Measurements from ENCODE around the gene PRSS38.
"Not testable (repeated sequence)": the region's sequence is repeated elsewhere in the genome, so short reads cannot be mapped to it uniquely, and the experiment has no call there.

The PRSS38 gene

DNA sequence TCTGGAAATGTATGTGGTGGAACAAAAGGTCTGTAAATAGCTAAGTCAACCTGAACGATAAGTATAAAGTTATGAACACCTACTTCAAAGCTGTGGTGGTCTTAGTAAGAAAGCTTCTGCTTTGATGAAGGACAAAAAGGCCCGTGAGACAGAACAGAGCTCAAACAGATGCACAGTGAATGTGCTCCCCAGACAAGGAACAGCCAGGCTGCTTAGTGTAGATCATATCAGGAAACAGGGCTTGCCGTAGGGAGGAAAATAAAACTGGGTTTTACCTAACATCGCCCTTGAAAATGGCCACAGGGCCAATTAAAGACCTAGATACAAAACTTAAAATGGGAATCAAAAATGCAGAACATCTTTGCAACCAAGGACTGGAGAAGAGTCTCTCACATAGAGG lies 40.2 kb downstream of the PRSS38 start:
- Histone ChIP-seq H3K36me3 (replicated peaks) (no peaks in the 10 kb centered on the region), H3K9me3 (no peaks in the 10 kb centered on the region), H3K4me1 (no peaks in the 10 kb centered on the region), H3K4me3 (no peak overlapping the region), H3K27me3 (ENCODE audit: low read depth) (no peaks in the 10 kb centered on the region)
- DNase-seq (ENCODE audit: low spot score in 2 of 2) = no peak
- in situ Hi-C loops (cut with MboI; ENCODE audit: low sequenced_read_pairs) = no loop called here

- in situ Hi-C loops (cut with MboI; ENCODE audit: low sequenced_read_pairs) = no loop called here
- Histone ChIP-seq H3K4me3 (no peak overlapping the region), H3K9me3 (no peaks in the 10 kb centered on the region), H3K4me1 (no peaks in the 10 kb centered on the region), H3K27me3 (ENCODE audit: low read depth) (no peaks in the 10 kb centered on the region), H3K36me3 (replicated peaks) (no peaks in the 10 kb centered on the region)
- DNase-seq (ENCODE audit: low spot score in 2 of 2) = no peak
Measured at GRCh38 chr1:227856147-227856858, 40.8 kb downstream of the PRSS38 start.

DNA sequence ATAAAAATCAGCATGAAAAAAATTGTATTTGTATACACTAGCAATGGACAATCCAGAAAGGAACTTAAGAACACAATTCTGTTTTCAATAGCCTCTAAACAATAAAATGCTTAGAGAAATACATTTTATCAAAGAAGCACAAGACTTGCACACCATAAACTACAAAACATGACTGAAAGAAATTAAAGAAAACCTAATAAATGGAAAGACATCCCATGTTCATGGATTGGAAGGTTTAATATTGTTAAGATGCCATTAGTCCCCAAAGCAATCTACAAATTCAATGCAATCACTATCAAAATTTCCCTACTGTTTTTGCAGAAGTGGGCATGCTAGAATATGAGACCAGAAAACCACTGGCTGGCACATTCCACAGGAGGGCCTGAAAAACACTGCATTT lies 49.4 kb downstream of the PRSS38 start:
- no peaks in the 10 kb centered on the region for H3K27me3 ChIP-seq (ENCODE audit: low read depth)
- in situ Hi-C loops (cut with MboI; ENCODE audit: low sequenced_read_pairs) = no loop called here
- no peak for DNase-seq (ENCODE audit: low spot score in 2 of 2)
- H3K4me1 ChIP-seq = no peaks in the 10 kb centered on the region
- no peaks in the 10 kb centered on the region for H3K36me3 ChIP-seq (replicated peaks)
- no peaks in the 10 kb centered on the region for H3K9me3 ChIP-seq
- H3K4me3 ChIP-seq = no peak overlapping the region

DNA sequence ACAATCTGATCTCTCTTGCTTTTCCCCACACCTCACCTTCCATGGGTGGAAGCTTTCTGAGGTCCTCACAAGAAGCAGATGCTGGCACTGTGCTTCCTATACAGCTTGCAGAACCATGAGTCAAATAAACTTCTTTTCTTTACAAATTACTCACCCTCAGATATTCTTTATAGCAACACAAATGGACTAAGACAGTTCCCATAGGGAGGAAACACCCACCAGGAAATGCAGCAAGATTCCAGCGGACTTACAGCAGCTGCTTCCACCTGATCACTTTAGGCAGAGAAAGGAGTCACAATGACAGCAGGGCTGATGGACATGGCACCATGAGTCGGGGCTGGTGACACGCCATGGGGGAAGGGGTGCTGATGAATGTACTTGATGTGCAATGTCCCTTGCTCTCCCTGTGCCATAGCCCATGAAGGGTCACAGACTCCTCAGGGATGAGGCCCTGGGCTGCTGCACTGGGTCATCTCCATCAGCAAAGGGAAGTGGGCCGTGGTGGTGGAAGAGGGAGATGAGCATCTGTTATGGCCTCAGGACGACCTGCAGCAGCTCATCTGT lies 53.9 kb downstream of the PRSS38 start:
- DNase-seq (ENCODE audit: low spot score in 2 of 2) = no peak
- in situ Hi-C loops (cut with MboI; ENCODE audit: low sequenced_read_pairs) = no loop called here
- Histone ChIP-seq H3K9me3 (no peaks in the 10 kb centered on the region), H3K27me3 (ENCODE audit: low read depth) (no peaks in the 10 kb centered on the region), H3K4me3 (no peak overlapping the region), H3K36me3 (replicated peaks) (no peaks in the 10 kb centered on the region), H3K4me1 (no peaks in the 10 kb centered on the region)

DNA sequence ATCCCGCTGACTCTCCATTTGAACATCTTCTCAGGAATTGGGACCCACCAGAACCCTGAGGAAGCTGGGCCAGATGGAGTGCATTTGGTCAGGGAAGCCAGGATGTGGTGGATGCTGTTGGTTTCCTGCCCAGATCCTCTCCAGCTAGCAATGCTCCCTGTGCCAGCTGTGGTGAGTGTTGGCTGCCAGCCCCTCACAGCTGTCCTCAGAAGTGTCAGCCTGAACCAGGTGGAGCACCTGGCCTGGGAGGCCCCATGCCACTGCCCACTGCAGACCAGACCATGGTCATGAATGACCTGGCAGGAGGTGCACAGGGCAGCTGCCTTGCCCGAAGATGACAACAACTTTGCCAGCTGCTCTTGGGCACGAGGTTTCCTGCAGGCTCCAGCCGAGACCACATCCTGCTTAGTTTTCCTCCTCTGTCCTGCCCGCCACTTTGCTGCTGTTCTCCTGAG lies 54.4 kb downstream of the PRSS38 start:
- in situ Hi-C loops (cut with MboI; ENCODE audit: low sequenced_read_pairs) = no loop called here
- no peaks in the 10 kb centered on the region for H3K36me3 ChIP-seq (replicated peaks)
- H3K4me3 ChIP-seq = no peak overlapping the region
- no peaks in the 10 kb centered on the region for H3K27me3 ChIP-seq (ENCODE audit: low read depth)
- no peaks in the 10 kb centered on the region for H3K9me3 ChIP-seq
- no peaks in the 10 kb centered on the region for H3K4me1 ChIP-seq
- no peak for DNase-seq (ENCODE audit: low spot score in 2 of 2)

DNA sequence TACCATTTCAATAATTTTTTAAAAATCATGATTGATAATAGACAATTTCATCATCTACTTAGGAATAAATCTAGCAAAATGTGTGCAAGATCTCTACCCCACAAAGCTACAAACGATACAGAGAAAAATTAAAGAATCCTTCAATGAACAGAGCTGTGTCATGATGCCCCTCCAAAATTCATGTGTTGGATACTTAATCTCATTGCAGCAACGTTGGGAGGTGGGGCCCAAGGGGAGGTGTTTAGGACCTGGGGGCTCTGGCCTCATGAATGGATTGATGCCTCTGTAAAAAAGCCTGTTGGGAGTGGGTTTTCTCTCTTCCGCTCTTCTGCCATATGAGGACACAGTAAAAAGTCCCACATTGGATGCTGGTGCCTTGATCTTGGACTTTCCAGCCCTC lies 54.9 kb downstream of the PRSS38 start:
- Histone ChIP-seq H3K4me3 (no peak overlapping the region), H3K27me3 (ENCODE audit: low read depth) (no peaks in the 10 kb centered on the region), H3K9me3 (no peaks in the 10 kb centered on the region), H3K36me3 (replicated peaks) (no peaks in the 10 kb centered on the region), H3K4me1 (no peaks in the 10 kb centered on the region)
- in situ Hi-C loops (cut with MboI; ENCODE audit: low sequenced_read_pairs) = no loop called here
- DNase-seq (ENCODE audit: low spot score in 2 of 2) = no peak

DNA sequence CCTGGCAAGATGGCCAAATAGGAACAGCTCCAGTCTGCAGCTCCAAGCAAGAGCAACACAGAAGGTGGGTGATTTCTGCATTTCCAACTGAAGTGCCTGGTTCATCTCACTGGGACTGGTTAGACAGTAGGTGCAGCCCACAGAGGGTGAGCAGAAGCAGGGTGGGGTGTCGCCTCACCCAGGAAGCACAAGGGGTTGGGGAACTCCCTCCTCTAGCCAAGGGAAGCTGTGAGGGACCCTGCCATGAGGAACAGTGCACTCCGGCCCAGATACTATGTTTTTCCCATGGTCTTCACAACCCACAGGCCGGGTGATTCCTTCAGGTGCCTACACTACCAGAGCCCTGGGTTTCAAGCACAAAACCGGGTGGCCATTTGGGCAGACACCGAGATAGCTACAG lies 56.4 kb downstream of the PRSS38 start:
- in situ Hi-C loops (cut with MboI; ENCODE audit: low sequenced_read_pairs); H3K4me3 ChIP-seq; H3K4me1 ChIP-seq; H3K36me3 ChIP-seq (replicated peaks); H3K9me3 ChIP-seq; DNase-seq (ENCODE audit: low spot score in 2 of 2); H3K27me3 ChIP-seq (ENCODE audit: low read depth): not testable (repeated sequence)

- in situ Hi-C loops (cut with MboI; ENCODE audit: low sequenced_read_pairs); H3K36me3 ChIP-seq (replicated peaks); DNase-seq (ENCODE audit: low spot score in 2 of 2); H3K9me3 ChIP-seq; H3K27me3 ChIP-seq (ENCODE audit: low read depth); H3K4me1 ChIP-seq; H3K4me3 ChIP-seq: not testable (repeated sequence)
Measured at GRCh38 chr1:227877810-227878209, 62.3 kb downstream of the PRSS38 start.

DNA sequence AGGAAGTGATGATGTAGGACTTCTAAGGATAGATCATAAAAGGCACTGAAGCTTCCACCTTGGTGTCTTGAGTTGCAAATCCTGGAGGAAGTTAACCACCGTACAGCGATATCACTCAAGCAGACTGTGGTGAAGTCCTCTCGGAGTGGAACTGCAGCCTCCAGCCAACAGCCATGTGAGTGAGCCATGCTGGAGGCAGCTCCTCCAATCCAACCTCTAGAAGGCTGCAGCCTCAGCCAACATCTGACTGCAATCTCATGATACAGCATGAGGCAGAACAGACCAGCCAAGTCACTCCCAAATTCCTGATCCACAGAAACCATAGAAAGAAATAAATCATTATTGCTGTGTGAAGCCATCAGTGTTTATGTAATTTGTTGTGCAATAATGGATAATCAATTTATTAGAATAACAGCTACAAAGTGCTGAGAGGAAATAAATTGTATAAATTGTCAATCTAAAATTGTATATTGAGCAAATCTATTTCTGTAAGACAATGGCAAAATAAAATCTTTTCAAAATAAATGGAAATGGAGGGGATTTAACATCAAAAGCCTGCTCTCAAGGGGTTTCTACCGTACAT lies 65.0 kb downstream of the PRSS38 start:
- in situ Hi-C loops (cut with MboI; ENCODE audit: low sequenced_read_pairs) = no loop called here
- Histone ChIP-seq H3K4me3 (no peak overlapping the region), H3K9me3 (no peaks in the 10 kb centered on the region), H3K4me1 (no peaks in the 10 kb centered on the region), H3K27me3 (ENCODE audit: low read depth) (no peaks in the 10 kb centered on the region), H3K36me3 (replicated peaks) (no peaks in the 10 kb centered on the region)
- DNase-seq (ENCODE audit: low spot score in 2 of 2) = no peak

DNA sequence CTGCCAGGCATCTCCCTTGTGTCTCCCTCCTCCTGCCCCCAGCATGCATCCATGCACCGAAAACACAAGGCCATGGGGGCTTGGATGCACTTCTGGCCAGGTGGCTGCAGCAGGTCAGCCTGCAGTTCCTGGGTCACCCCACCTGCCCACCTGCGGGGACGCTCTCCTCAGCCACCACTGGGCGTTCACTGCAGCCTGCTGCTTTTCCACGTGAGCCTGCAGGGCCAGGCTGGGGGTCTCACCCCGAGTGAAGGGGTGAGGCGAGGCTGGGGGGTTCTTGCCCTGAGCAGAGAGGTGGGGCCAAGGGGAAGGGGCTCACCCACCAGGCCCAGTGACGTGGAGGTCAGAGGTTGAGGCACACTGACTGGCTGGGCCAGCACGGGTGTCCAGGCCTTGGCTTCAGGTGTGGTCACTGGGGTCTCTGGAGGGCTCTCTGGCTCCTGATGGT lies 67.6 kb downstream of the PRSS38 start:
- Histone ChIP-seq H3K4me1 (no peaks in the 10 kb centered on the region), H3K36me3 (replicated peaks) (no peaks in the 10 kb centered on the region), H3K9me3 (no peaks in the 10 kb centered on the region), H3K4me3 (no peak overlapping the region), H3K27me3 (ENCODE audit: low read depth) (no peaks in the 10 kb centered on the region)
- in situ Hi-C loops (cut with MboI; ENCODE audit: low sequenced_read_pairs) = no loop called here
- DNase-seq (ENCODE audit: low spot score in 2 of 2) = peak in 1 of 2 experiments; percentile 5

GRCh38 chr1:227883641-227884301 lies 68.3 kb downstream of the PRSS38 start:
- Histone ChIP-seq H3K36me3 (replicated peaks) (no peaks in the 10 kb centered on the region), H3K27me3 (ENCODE audit: low read depth) (no peaks in the 10 kb centered on the region), H3K4me1 (no peaks in the 10 kb centered on the region), H3K9me3 (no peaks in the 10 kb centered on the region), H3K4me3 (no peak overlapping the region)
- in situ Hi-C loops (cut with MboI; ENCODE audit: low sequenced_read_pairs) = no loop called here
- peak in 1 of 2 experiments; percentile 3 for DNase-seq (ENCODE audit: low spot score in 2 of 2)

DNA sequence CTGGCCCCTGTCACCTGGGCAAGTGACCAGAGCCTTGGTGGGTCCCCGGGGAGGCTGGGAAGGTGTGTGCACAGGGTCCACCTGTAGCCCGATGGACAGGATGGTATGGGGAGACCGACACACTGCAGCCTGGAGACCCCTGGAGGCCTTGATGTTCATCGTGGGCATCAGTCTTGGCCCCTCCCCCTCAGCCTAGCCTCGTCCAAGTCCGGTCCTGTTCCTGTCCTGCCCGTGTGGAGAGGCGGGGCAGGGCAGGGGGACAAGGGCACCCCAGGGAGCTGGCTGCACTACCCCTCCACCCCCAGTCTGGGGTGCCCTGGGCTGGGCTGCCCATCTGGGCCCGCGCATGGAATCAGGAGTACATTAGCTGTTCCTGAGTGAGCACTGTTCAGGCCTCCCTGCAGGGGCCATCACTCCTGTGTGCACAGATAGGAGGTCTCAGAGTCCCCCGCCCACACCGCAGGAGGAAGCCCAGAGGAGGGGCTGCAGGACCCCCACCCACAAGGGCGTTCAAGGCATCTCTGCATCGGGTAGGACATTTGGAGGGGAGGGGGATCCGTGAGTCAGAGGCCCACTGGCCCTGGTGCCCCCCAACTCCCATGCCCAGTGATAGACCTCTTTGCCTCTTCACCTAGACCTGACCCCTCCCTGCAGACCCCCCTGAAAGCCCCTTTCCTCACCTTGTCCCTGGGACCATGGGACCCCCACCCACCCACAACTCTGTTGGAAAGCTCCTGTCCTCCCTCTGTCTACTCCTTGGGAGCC lies 69.1 kb downstream of the PRSS38 start:
- no peaks in the 10 kb centered on the region for H3K36me3 ChIP-seq (replicated peaks)
- no peaks in the 10 kb centered on the region for H3K4me1 ChIP-seq
- H3K27me3 ChIP-seq (ENCODE audit: low read depth) = no peaks in the 10 kb centered on the region
- no peak overlapping the region for H3K4me3 ChIP-seq
- no peak for DNase-seq (ENCODE audit: low spot score in 2 of 2)
- in situ Hi-C loops (cut with MboI; ENCODE audit: low sequenced_read_pairs) = no loop called here
- H3K9me3 ChIP-seq = no peaks in the 10 kb centered on the region

- Histone ChIP-seq H3K9me3 (no peaks in the 10 kb centered on the region), H3K4me1 (no peaks in the 10 kb centered on the region), H3K36me3 (replicated peaks) (no peaks in the 10 kb centered on the region), H3K4me3 (no peak overlapping the region), H3K27me3 (ENCODE audit: low read depth) (no peaks in the 10 kb centered on the region)
- in situ Hi-C loops (cut with MboI; ENCODE audit: low sequenced_read_pairs) = no loop called here
- DNase-seq (ENCODE audit: low spot score in 2 of 2) = peak in 1 of 2 experiments; percentile 5
Measured at GRCh38 chr1:227885135-227885647, 69.7 kb downstream of the PRSS38 start.

All from HAP-1 (cell line).